NCI-H446 (cell line): ENCODE data around the gene SCAANT1.

ENCODE experiments used
- DNase-seq, 2 experiments: peaks; one replicate each; lab custom pipeline; 2025; lab: John Stamatoyannopoulos, UW

The SCAANT1 gene

GRCh38 chr3:63934041-63934866 lies 22.1 kb upstream of the SCAANT1 start:
- no peak for DNase-seq

- no peak for DNase-seq
Observed at GRCh38 chr3:63933459-63933858, 21.3 kb upstream of the SCAANT1 start.

DNA sequence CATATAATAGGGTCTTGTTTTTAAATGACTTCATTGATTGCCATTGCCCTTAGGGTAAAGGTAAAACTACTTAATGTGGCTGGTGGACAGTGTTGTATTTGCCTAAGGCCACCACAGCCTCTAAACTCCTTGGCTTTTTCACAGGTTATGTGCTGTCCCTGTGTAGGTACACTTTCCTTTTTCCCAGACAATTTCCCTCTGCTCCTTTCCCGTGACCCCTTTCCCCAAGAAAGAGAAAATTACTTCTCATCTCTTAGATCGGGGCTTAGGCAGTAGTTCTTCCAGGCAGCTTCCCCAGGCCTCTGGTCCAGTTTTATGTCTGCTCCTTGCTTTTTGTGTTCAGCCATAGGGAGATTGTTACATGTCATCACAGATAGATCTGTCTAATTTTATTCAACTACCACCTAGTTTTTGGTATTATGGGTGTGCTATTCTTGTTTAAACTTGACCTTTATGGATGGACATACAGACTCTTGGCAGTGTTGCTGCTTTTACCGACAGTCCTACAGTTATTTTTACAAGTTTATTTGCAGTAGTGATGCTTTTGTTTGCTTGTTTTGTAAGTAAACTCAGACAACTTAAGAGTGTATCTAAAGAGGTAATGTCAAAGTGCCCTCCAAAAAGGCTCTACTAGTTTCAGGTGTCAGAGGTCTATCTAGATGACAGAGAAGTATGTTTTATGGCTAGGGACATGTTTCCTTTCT lies 20.5 kb upstream of the SCAANT1 start:
- no peak for DNase-seq

DNA sequence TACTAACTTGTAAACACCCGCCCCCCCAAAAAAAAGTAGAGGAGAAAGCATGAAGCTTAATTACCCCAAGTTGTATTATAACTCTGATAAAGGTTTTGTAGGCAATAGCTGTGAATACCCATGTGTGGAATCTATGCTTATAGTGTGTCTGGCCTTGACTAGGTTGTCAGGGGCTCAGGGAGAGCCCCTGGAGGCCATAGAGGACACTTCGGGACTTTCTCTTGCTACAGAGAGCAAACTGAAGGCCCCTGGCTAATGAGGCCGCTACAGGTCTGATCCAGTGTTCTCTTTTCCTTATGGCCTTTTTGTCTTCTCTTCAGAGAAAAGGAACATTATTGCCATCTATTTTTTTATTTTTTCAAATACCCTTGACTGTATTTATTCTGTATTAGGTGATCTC lies 19.1 kb upstream of the SCAANT1 start:
- no peak for DNase-seq

DNA sequence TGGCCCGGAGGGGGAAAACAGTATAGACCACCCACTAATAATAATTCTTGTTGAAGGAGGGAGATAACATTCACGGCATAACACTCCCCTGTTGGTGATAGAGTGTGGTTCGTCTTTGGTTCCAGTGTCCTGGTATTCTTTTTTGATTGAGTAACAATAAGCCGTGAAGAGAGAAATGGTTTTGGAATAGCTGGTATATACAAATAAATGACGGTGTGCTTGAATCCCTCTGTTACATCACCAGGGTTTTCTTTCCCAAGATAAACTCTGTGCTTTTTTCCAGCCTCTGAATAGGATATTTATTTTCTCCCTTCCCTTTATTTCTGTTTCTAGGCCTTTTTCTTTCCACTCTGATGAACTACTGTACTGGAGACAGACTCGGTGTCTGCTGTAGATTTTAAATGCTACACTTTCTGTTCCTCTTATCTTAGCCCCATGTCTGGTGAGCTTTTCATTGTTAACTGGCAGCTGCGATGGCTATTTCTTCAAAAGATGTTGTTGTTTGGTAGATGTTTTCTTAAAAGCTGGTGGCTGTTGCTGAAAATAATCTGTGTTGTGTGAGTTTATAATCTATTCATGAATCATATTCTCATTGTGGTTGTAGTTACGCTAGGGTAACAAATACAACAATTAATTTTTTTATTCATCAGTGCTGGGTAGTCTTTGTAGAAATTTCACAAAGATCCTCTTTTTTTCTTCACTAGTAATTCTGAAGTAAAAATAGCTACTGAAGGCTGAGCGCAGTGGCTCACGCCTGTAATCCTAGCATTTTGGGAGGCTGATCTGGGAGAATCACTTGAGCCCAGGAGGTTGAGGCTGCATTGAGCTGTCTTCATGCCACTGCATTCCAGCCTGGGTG lies 15.5 kb upstream of the SCAANT1 start:
- DNase-seq = no peak

- no peak for DNase-seq
Observed at GRCh38 chr3:63926309-63926708, 14.1 kb upstream of the SCAANT1 start.

GRCh38 chr3:63922491-63923199 lies 10.5 kb upstream of the SCAANT1 start:
- DNase-seq = no peak

- no peak for DNase-seq
Observed at GRCh38 chr3:63921741-63922482, 9.7 kb upstream of the SCAANT1 start.

DNA sequence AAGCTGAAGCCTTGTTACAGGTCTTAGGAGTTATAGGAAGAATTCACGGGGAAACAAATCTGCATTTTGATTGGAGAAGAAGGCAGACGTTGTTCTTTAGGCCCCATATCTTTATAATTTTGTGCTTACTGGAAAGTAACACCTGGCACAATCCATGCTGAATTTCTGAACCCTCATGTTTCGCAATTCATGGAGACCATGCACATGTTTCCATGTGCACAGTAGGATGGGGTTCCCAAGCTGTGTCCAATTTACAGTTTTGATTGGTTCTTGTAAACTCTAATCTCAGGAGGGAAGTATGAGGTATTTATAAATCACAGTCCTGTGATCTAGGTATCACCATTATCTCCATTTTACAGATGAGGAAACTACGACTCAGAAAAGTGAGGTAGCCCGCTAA lies 7.8 kb upstream of the SCAANT1 start:
- no peak for DNase-seq

GRCh38 chr3:63918321-63918720 lies 6.1 kb upstream of the SCAANT1 start:
- no peak for DNase-seq

GRCh38 chr3:63914312-63914711 lies 2.1 kb upstream of the SCAANT1 start:
- no peak for DNase-seq

GRCh38 chr3:63912768-63913588 lies 795 bp upstream of the SCAANT1 start:
- DNase-seq = no peak

GRCh38 chr3:63911509-63911872 lies 692 bp downstream of the SCAANT1 start:
- DNase-seq = no peak

DNA sequence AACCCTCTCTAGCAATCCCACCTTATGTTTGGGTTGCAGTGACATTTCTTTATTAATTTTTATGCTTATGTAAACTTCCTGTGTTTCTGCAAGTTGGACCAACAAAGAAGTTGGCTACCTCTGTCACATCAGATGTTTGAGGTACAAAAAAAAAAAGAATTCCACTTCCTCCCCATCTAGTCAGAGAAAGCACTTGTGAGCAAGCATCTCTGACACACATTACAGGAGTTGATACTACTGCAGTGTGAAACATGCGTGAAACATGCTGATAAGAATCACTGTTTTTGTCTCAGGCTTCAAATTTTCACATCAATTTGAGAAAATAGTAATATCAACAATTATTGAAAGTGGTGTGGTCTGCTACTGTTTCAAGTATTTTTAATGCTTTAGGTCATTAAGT lies 1.3 kb downstream of the SCAANT1 start:
- DNase-seq = no peak

GRCh38 chr3:63910001-63910400 lies 2.2 kb downstream of the SCAANT1 start:
- no peak for DNase-seq

GRCh38 chr3:63909431-63909830 lies 2.8 kb downstream of the SCAANT1 start:
- DNase-seq = no peak

DNA sequence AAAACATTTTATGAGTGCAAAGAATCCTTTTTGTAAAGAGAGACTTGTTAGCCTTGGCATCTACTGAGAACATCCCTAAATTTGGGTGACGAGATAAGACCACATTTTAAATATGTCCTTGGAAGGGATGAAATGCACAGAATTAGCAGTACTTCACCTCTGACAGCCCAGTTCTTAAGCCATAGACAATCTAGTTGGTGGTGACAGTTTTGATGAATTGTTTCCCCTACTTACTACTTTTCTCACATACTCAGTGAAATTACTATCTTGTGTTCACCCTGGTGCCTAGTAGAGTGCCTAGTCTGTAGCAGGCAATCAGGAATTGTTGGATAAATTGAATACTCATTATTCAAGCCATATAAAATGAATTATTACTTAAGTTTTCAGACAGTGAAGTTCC lies 3.4 kb downstream of the SCAANT1 start:
- DNase-seq = no peak

GRCh38 chr3:63908081-63908736 lies 4.0 kb downstream of the SCAANT1 start:
- DNase-seq = no peak

GRCh38 chr3:63905731-63906620 lies 6.2 kb downstream of the SCAANT1 start:
- no peak for DNase-seq
